Left ventricle myocardium inferior (tissue), 1 donor: Measurements from ENCODE around the gene RINT1. TPM values are rescaled to one million over a fixed set of nuclear protein-coding genes. Genes with fewer than 3 reads are reported as not detected.

ENCODE experiments used
- total RNA-seq: library from RNA; stranded (reverse); fragmentation: NEBNext Ultra II Directional; extraction: Animal tissue kit (Norgen Biotek cat#: 25700); gene quantifications from one replicate; pipeline ENCODE4 v1.2.1, GENCODE V29; 2021
- donor health status: DM: no; HTN: yes; CAD: no; lungs with severe emphysema.

Gene RINT1
- total RNA-seq, 1 donor from 2014 or later = 12.9 TPM

Other genes with a start within 250 kb of the RINT1 start
- gene SRPK2, start 143.3 kb upstream of the RINT1 start, total RNA-seq = 34.3 TPM
- gene PUS7, start 9.9 kb upstream of the RINT1 start, total RNA-seq = 4.9 TPM
- not detected for gene EFCAB10, start 49.3 kb downstream of the RINT1 start, total RNA-seq